ENCODE results near the gene FCGR1A. TPM values are rescaled to one million over a fixed set of nuclear protein-coding genes. Genes with fewer than 3 reads are reported as not detected.
"Not testable (repeated sequence)": the region's sequence is repeated elsewhere in the genome, so short reads cannot be mapped to it uniquely, and the experiment has no call there.

FCGR1A gene
- not detected in 2 replicates for polyA plus RNA-seq (2011; rRNA removed)
- polyA minus RNA-seq (2011; rRNA and poly(A)+ RNA removed), result not detected in 2 replicates

DNA sequence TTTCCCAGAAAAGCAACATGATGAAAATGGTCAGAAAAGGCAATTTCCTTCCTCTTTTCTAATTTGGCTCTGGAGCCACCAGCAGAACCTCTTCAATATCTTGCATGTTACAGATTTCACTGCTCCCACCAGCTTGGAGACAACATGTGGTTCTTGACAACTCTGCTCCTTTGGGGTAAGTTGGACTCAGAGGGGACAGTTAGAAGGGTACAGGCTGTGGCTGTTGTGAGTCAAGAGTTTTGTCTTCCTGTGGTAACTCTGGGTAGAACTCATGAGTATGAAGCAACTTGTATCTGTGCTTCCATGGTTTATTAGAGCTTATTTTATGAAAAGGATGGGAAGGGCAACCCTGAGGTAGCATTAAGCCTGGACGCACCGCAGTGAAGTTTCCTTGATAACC lies at the start of gene FCGR1A:
FCGR1A (plus strand) TSS at position 95 of the 400 bp plus-strand sequence; CDS start at position 145, 50 bp downstream.
- H3K4me3 ChIP-seq (ENCODE audit: low read depth, low read length); DNase-seq (ENCODE audit: low read depth); H3K36me3 ChIP-seq (ENCODE audit: control insufficient read depth, insufficient read depth, low read length); H3K27me3 ChIP-seq (ENCODE audit: control insufficient read depth, insufficient read depth, low read length); CTCF ChIA-PET; POLR2A ChIA-PET: not testable (repeated sequence)

DNA sequence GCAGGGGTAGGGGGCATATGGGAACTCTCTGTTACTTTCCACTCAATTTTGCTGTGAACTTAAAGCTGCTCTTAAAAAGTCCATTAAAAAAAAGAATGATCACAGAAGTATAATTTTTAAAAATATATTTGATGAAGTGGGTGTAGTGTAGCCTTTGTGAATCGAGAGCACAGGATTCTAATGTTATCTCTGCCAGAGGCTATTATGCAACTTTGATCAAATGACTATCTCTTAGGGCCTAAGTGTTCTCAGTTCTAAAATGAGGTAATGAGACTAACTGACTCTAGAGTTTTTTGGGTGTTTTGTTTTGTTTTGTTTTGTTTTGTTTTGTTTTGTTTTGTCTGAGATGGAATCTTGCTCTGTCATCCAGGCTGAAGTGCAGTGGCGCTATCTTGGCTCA lies 49.7 kb upstream of the FCGR1A start:
- H3K36me3 ChIP-seq (ENCODE audit: control insufficient read depth, insufficient read depth, low read length); CTCF ChIA-PET; DNase-seq (ENCODE audit: low read depth); H3K27me3 ChIP-seq (ENCODE audit: control insufficient read depth, insufficient read depth, low read length); H3K4me3 ChIP-seq (ENCODE audit: low read depth, low read length); POLR2A ChIA-PET: not testable (repeated sequence)

DNA sequence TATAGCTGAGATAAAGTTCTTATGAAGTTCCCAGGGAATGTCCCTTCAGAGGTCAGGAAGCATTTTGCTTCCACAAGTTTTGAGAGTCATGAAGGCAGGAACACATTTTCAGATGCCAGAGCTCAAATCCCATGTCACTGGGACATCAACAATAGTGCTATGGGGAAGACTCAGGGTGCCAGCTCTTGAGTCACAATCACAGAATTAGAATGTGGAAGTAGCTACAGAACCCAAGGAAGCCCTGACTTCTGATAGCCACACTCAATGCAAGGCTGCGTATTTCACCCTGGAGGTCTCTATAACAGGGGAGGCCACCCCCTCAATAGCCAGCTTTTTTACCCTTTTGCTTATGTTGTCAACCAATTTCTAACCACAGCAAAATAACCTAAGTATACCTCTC lies 47.8 kb upstream of the FCGR1A start:
- DNase-seq (ENCODE audit: low read depth); H3K27me3 ChIP-seq (ENCODE audit: control insufficient read depth, insufficient read depth, low read length); POLR2A ChIA-PET; H3K36me3 ChIP-seq (ENCODE audit: control insufficient read depth, insufficient read depth, low read length); CTCF ChIA-PET; H3K4me3 ChIP-seq (ENCODE audit: low read depth, low read length): not testable (repeated sequence)

DNA sequence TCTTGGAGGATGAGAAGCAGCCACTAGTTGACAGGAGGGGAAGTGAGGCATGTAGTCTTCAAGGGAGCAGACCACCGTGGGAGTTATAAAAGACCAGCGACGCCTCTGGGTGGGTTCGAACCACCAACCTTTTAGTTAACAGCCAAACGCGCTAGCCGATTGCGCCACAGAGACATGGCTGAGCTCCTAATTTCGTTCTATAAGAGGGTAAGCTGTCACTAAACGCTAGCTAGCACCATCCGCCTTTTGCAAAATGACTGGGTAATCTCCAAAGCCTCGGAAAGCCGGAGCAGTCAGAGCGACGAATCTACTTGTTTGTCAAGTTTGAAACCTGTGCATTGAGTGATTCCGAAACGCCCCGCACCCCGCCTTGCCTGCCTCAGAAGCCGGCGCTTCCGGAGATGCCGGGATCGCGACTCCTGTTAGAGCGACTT lies 42.3 kb upstream of the FCGR1A start:
- H3K4me3 ChIP-seq (ENCODE audit: low read depth, low read length); DNase-seq (ENCODE audit: low read depth); POLR2A ChIA-PET; H3K27me3 ChIP-seq (ENCODE audit: control insufficient read depth, insufficient read depth, low read length); H3K36me3 ChIP-seq (ENCODE audit: control insufficient read depth, insufficient read depth, low read length); CTCF ChIA-PET: not testable (repeated sequence)

DNA sequence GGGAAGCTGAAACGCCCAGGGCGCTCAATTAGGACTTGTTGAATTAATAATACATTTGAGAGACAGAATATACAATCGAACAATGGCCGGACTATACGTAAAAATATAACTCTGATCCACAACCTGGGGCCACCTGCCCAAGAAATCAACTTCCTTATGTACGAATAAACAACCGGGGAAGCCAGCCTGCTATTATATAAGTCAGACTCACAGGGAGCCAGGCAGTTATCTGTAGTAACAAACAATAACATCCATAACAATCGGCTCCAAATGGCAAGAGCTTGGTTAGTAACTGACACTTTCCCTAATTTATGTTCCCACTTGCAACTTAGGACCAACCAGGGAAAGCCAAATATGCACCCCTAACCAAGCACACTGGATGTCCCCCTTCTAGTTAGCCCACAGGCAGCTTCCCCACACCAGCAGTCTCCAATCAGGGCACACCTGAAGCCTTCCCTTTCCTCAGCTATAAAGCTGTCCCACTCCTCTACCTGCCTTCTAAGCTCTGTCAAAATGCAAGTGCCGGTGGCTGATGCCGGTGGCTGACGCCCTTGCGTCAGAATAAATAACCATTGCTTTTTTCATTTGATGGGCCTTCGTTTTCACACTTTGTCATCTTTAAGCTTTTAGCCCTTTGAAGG lies 41.8 kb upstream of the FCGR1A start:
- POLR2A ChIA-PET; H3K36me3 ChIP-seq (ENCODE audit: control insufficient read depth, insufficient read depth, low read length); CTCF ChIA-PET; H3K4me3 ChIP-seq (ENCODE audit: low read depth, low read length); DNase-seq (ENCODE audit: low read depth); H3K27me3 ChIP-seq (ENCODE audit: control insufficient read depth, insufficient read depth, low read length): not testable (repeated sequence)

DNA sequence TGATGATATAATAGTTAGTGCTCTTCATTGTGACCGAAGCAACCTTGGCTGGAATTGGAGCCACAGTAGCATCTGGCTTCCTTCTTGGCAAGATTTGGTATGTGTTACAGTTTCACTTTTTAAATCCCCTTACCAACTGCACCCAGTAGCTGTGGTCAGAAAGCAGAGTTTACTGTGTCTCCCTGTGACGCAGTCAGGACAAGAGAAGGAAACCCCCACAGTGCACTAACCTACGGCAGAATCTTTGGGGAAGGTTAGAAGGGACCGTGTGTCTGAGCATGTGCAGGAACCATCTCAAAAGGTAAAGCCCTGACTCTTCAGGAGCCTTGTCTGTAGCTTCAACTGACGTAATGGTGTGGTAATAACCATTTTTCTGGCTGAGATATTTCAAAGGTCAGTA lies 40.6 kb upstream of the FCGR1A start:
- H3K27me3 ChIP-seq (ENCODE audit: control insufficient read depth, insufficient read depth, low read length); DNase-seq (ENCODE audit: low read depth); H3K4me3 ChIP-seq (ENCODE audit: low read depth, low read length); CTCF ChIA-PET; POLR2A ChIA-PET; H3K36me3 ChIP-seq (ENCODE audit: control insufficient read depth, insufficient read depth, low read length): not testable (repeated sequence)

DNA sequence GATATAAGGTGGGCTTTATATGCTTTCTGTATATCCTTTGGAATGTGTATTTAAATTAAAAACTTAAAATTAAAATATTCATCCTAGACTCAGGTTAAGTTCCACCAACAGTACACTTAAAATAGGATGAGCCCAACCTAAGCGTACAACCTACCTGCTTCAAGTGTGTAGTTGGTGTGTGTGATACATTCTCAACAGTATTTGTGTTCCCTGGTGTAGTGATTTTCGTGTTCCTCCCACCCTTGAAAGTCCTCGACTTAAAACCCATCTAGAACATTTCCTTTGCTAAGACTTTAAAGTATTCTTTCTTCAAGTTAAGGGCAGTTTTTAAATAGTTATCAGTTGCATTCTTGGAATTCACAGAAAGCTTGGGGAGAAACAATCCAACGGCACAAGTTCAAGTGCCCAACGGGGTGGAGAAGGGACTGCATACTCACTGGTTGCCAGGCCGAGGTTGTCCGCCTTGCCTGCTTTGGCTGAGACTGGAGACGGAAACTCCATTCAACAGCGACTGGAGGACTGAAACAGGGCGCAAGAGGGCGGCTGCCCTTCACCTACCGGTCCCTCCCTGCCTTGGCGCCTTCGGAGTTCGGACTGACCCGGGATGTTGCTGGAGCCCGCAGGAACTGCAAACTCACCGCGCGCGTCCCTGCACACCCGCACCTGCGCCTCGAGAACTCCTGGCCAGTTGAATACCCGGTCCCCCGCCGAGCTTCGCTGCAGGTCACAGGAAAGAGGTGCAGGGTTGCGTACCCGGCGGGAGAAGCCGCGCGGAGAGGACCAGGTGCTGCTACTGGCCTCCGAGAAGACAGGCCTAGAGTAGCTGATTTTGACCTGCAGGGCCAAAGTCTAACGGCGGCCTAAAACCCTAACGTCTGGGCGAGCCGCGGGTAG lies 35.8 kb upstream of the FCGR1A start:
- POLR2A ChIA-PET, CTCF ChIA-PET: not testable (repeated sequence)

DNA sequence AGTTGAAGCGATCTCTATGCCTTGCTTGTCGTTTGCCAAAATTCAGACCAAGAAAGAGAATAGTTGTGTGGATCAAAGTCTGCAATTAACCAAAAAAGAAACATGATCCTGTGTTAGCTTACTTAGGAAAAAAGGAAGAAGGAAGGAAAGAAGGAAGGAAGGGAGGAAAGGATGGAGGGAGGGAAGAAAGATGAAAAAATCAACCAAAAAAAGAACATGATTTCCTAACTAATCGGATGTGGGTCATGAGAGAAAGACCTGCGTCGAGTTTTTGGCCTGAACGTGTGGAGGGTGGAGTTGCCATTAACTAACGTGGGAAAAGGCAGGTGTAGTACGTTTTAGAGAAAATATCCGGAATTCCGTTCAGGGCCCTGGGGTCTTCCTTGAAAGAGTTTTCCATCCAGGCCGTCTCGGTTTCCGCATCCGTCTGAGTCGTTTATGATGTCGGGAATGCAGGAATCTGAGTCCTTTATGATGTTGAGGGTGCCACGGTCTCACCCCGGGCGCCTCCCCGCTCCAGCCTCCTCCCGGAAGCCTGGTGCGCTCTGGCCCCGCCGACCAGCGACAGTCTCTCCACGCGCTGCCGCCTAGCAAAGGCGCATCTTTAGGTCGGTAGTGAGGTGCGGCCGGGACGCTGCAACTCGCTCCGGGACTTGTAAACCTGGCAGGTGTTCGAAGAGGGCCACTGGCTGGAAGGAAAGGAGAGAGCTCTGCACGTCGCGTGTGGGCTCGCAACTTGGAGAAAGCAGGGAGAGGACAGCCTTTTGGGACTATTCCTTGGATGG lies 34.9 kb upstream of the FCGR1A start:
- POLR2A ChIA-PET, result not testable (repeated sequence)

More for the DNA sequence above, 35.8 kb upstream of the FCGR1A start:
- DNase-seq (ENCODE audit: low read depth); H3K36me3 ChIP-seq (ENCODE audit: control insufficient read depth, insufficient read depth, low read length); H3K27me3 ChIP-seq (ENCODE audit: control insufficient read depth, insufficient read depth, low read length); H3K4me3 ChIP-seq (ENCODE audit: low read depth, low read length): not testable (repeated sequence)

DNA sequence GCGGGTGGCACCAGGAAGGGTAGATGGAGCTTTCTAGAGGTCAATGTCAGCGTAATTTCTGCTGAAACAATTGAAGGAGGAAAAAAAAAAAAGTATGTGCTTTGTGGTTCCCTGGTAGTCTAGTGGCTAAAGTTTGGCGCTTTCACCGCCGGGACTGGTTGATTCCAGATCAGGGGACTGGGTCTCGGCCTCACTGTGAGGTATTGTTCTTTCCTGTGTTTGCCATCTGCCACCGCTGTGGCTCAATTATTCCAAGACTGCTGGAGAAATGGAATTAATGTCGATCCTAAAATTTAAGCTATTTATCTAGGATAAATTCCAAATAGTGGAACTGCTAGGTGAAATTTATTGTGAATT lies 34.4 kb upstream of the FCGR1A start:
- H3K36me3 ChIP-seq (ENCODE audit: control insufficient read depth, insufficient read depth, low read length); H3K27me3 ChIP-seq (ENCODE audit: control insufficient read depth, insufficient read depth, low read length); H3K4me3 ChIP-seq (ENCODE audit: low read depth, low read length); DNase-seq (ENCODE audit: low read depth); POLR2A ChIA-PET; CTCF ChIA-PET: not testable (repeated sequence)

More for the DNA sequence above, 34.9 kb upstream of the FCGR1A start:
- CTCF ChIA-PET; H3K4me3 ChIP-seq (ENCODE audit: low read depth, low read length); H3K36me3 ChIP-seq (ENCODE audit: control insufficient read depth, insufficient read depth, low read length); H3K27me3 ChIP-seq (ENCODE audit: control insufficient read depth, insufficient read depth, low read length); DNase-seq (ENCODE audit: low read depth): not testable (repeated sequence)

DNA sequence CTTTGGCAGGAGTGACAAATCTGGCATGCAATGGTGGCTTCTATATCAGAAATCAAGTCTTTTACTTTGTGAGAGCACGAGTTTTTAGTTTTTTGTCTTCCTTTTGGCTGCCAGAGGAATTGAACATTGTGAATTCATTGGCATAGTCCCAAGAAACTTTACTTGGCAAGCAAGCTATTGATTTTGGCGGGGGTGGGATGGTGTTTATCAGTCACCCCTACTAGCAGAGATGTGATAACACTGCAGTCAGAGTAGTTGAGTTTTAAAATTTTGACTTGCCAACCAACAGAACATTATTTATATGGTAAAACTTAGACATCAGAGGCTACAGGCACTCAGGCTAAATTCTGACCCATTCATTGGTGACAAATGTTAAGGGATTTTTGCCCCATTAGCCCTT lies 31.9 kb upstream of the FCGR1A start:
- H3K4me3 ChIP-seq (ENCODE audit: low read depth, low read length); H3K27me3 ChIP-seq (ENCODE audit: control insufficient read depth, insufficient read depth, low read length); H3K36me3 ChIP-seq (ENCODE audit: control insufficient read depth, insufficient read depth, low read length); POLR2A ChIA-PET; DNase-seq (ENCODE audit: low read depth); CTCF ChIA-PET: not testable (repeated sequence)

DNA sequence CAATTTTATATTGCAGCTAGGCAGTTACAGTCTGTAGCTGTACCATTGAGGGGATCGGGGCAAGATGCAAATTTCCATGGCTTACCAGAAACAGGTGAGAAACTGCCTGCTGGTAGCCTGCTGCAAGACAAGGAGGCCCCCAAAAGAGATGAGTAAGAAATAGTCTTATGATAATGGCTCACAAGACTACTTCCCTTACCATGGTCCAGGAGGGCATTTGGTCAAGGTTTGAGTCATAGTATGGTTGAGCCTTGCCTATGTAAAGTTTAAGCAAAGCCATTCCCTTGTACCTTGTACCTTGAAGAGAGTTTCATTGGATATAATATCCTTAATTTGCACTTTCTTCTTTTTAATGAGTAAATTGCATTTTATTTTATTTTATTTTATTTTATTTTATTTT lies 30.3 kb upstream of the FCGR1A start:
- H3K4me3 ChIP-seq (ENCODE audit: low read depth, low read length); CTCF ChIA-PET; H3K27me3 ChIP-seq (ENCODE audit: control insufficient read depth, insufficient read depth, low read length); DNase-seq (ENCODE audit: low read depth); H3K36me3 ChIP-seq (ENCODE audit: control insufficient read depth, insufficient read depth, low read length); POLR2A ChIA-PET: not testable (repeated sequence)

DNA sequence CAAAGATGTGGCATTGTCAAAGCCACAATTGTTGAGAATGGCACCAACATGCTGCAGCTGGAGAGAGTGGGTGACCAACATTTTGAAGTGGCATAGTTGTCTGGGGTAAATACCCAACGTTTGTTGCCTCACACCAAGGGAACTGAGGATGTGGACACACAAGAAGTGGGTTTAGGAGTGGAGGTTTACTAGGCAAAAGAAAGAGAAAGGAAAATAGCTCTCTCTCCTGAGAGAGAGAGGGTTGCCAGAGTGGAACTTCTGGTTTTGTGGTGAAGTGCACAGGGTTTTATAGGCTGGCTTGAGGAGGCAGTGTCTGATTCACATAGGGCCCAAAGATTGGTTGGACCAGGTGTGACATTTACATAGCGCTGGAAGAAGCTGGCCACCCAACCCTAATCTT lies 29.0 kb upstream of the FCGR1A start:
- DNase-seq (ENCODE audit: low read depth); H3K4me3 ChIP-seq (ENCODE audit: low read depth, low read length); H3K36me3 ChIP-seq (ENCODE audit: control insufficient read depth, insufficient read depth, low read length); CTCF ChIA-PET; POLR2A ChIA-PET; H3K27me3 ChIP-seq (ENCODE audit: control insufficient read depth, insufficient read depth, low read length): not testable (repeated sequence)

DNA sequence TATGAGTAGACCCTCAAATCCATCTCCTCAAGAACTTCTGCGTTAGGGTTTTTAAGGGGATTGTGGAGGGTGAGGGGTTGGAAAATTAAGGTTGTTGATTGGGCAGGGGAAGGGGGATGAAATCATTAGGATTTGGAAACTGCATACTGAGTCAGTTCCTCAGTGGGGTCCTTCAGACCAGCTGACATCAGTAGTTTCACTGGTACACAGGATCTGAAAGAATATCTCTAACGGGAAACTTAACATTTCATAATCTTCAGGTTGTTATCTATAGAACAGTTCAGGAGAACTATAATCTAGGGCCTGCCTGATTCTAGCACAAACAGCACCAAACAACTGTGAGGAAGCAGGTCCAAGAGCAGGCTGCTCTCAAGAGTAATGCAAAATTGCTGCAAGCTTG lies 27.2 kb upstream of the FCGR1A start:
- CTCF ChIA-PET; H3K27me3 ChIP-seq (ENCODE audit: control insufficient read depth, insufficient read depth, low read length); DNase-seq (ENCODE audit: low read depth); POLR2A ChIA-PET; H3K4me3 ChIP-seq (ENCODE audit: low read depth, low read length); H3K36me3 ChIP-seq (ENCODE audit: control insufficient read depth, insufficient read depth, low read length): not testable (repeated sequence)

Measured in BJ (cell line).